KMS-11 (cell line): ENCODE measurements around the gene FFAR1.

Experiments
- H2AFZ ChIP-seq: fragments of 200-600 bp; sonication (generic); 2 replicates; pipeline ENCODE4 v1.6.1; 2016; ENCODE audit warnings: antibody characterized with exemption, mixed run types, low read depth
- H3K27ac ChIP-seq: fragments of 200-600 bp; sonication (generic); 2 replicates; pipeline ENCODE4 v1.6.1; 2016; ENCODE audit warnings: mild to moderate bottlenecking, mixed run types
- H3K27me3 ChIP-seq: fragments of 200-600 bp; sonication (generic); 2 replicates; pipeline ENCODE4 v1.6.1; 2017; ENCODE audit warnings: mild to moderate bottlenecking, low read depth, mixed run types, moderate library complexity; ENCODE audit not compliant: insufficient read depth
- H3K36me3 ChIP-seq: fragments of 200-600 bp; sonication (generic); 2 replicates; pipeline ENCODE4 v1.6.1; 2017; ENCODE audit warnings: mild to moderate bottlenecking, mixed run types; ENCODE audit not compliant: insufficient read depth
- H3K4me1 ChIP-seq: fragments of 200-600 bp; sonication (generic); 2 replicates; pipeline ENCODE4 v1.6.1; 2016; ENCODE audit warnings: mild to moderate bottlenecking, low read depth, mixed run types; ENCODE audit not compliant: poor library complexity, severe bottlenecking
- H3K4me2 ChIP-seq: fragments of 200-600 bp; sonication (generic); 2 replicates; pipeline ENCODE4 v1.7.0; 2016; ENCODE audit warnings: mild to moderate bottlenecking, mixed run types
- H3K4me3 ChIP-seq: fragments of 200-600 bp; sonication (generic); IDR thresholded peaks from 2 replicates; pipeline ENCODE4 v1.6.1; 2017; ENCODE audit warnings: low read depth, low read length, mixed read lengths; ENCODE audit not compliant: insufficient read depth
- H3K79me2 ChIP-seq: fragments of 200-600 bp; sonication (generic); 2 replicates; pipeline ENCODE4 v1.6.1; 2016; ENCODE audit warnings: low read depth, mixed run types; ENCODE audit not compliant: insufficient read depth
- H3K9ac ChIP-seq: fragments of 200-600 bp; sonication (generic); 2 replicates; pipeline ENCODE4 v1.6.1; 2016; ENCODE audit warnings: mild to moderate bottlenecking, mixed run types
- H4K20me1 ChIP-seq: fragments of 200-600 bp; sonication (generic); 2 replicates; pipeline ENCODE4 v1.6.1; 2016; ENCODE audit warnings: mild to moderate bottlenecking, mixed run types; ENCODE audit not compliant: insufficient read depth
- TF ChIP-seq, protein P1 (sequence below): fragments of 200-600 bp; sonication (generic); conservative IDR thresholded peaks from 2 replicates; pipeline ENCODE4 v1.6.1; 2017; ENCODE audit warnings: low read depth, mild to moderate bottlenecking, antibody characterized with exemption, low read length, moderate library complexity, mixed read lengths

Gene FFAR1

GRCh38 chr19:35315883-35316282 lies 31.8 kb upstream of the FFAR1 start:
- no peak overlapping the region for H2AFZ ChIP-seq
- no peak overlapping the region for H3K9ac ChIP-seq
- H4K20me1 ChIP-seq: no peaks in the 10 kb centered on the region
- TF ChIP-seq, protein P1, sequence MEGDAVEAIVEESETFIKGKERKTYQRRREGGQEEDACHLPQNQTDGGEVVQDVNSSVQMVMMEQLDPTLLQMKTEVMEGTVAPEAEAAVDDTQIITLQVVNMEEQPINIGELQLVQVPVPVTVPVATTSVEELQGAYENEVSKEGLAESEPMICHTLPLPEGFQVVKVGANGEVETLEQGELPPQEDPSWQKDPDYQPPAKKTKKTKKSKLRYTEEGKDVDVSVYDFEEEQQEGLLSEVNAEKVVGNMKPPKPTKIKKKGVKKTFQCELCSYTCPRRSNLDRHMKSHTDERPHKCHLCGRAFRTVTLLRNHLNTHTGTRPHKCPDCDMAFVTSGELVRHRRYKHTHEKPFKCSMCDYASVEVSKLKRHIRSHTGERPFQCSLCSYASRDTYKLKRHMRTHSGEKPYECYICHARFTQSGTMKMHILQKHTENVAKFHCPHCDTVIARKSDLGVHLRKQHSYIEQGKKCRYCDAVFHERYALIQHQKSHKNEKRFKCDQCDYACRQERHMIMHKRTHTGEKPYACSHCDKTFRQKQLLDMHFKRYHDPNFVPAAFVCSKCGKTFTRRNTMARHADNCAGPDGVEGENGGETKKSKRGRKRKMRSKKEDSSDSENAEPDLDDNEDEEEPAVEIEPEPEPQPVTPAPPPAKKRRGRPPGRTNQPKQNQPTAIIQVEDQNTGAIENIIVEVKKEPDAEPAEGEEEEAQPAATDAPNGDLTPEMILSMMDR: no peak
- H3K79me2 ChIP-seq: no peaks in the 10 kb centered on the region
- no peak overlapping the region for H3K27ac ChIP-seq
- H3K36me3 ChIP-seq: no peaks in the 10 kb centered on the region
- peaks cover 16% of the 10 kb centered on the region for H3K27me3 ChIP-seq
- H3K4me3 ChIP-seq: no peak overlapping the region
- H3K4me2 ChIP-seq: no peak overlapping the region
- no peaks in the 10 kb centered on the region for H3K4me1 ChIP-seq

DNA sequence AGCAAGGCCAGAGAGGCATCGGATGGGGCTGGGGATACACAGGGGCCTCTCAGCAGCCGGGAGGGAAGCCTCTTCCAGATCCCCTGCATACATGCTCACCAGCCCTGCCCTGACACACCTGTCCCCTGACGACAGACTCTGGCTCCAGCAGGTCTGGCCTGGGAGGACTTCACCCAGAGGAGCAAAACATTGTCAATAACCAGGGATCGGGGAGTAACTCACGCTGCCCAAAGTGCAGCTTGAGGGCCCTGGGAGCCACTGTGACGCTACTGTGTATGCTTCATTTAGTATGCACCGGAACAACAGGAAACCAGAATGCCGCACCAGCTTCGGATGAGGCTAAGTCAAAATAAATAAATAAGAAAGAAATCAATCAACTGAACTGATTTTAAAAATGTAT lies 31.1 kb upstream of the FFAR1 start:
- H2AFZ ChIP-seq: no peak overlapping the region
- no peak overlapping the region for H3K4me3 ChIP-seq
- no peak overlapping the region for H3K27ac ChIP-seq
- H3K36me3 ChIP-seq: no peaks in the 10 kb centered on the region
- H3K4me1 ChIP-seq: no peaks in the 10 kb centered on the region
- H4K20me1 ChIP-seq: no peaks in the 10 kb centered on the region
- no peaks in the 10 kb centered on the region for H3K79me2 ChIP-seq
- no peak overlapping the region for H3K4me2 ChIP-seq
- no peak overlapping the region for H3K9ac ChIP-seq
- peaks cover 22% of the 10 kb centered on the region for H3K27me3 ChIP-seq
- TF ChIP-seq, protein P1: no peak

- Histone ChIP-seq H3K27me3 (peaks cover 28% of the 10 kb centered on the region), H2AFZ (no peak overlapping the region), H3K79me2 (no peaks in the 10 kb centered on the region), H3K4me2 (no peak overlapping the region), H3K27ac (no peak overlapping the region), H3K9ac (no peak overlapping the region), H4K20me1 (no peaks in the 10 kb centered on the region), H3K4me1 (no peaks in the 10 kb centered on the region), H3K4me3 (no peak overlapping the region), H3K36me3 (no peaks in the 10 kb centered on the region)
- TF ChIP-seq, protein P1: no peak
Observed at GRCh38 chr19:35317464-35318043, 30.1 kb upstream of the FFAR1 start.

GRCh38 chr19:35318679-35319448 lies 28.8 kb upstream of the FFAR1 start:
- H3K79me2 ChIP-seq: no peaks in the 10 kb centered on the region
- H3K4me2 ChIP-seq: no peak overlapping the region
- TF ChIP-seq, protein P1: no peak
- H3K36me3 ChIP-seq: no peaks in the 10 kb centered on the region
- H3K4me1 ChIP-seq: no peaks in the 10 kb centered on the region
- no peaks in the 10 kb centered on the region for H4K20me1 ChIP-seq
- H3K27me3 ChIP-seq: peaks cover 32% of the 10 kb centered on the region
- no peak overlapping the region for H3K27ac ChIP-seq
- H3K9ac ChIP-seq: no peak overlapping the region
- no peak overlapping the region for H3K4me3 ChIP-seq
- no peak overlapping the region for H2AFZ ChIP-seq
